Kasumi-1 (cell line): ENCODE measurements around the gene ANXA11.
"Not testable (repeated sequence)": the region's sequence is repeated elsewhere in the genome, so short reads cannot be mapped to it uniquely, and the experiment has no call there.

Experiments used
- DNase-seq, 2 experiments: peaks; one replicate each; lab custom pipeline; 2025; lab: John Stamatoyannopoulos, UW

ANXA11 gene

DNA sequence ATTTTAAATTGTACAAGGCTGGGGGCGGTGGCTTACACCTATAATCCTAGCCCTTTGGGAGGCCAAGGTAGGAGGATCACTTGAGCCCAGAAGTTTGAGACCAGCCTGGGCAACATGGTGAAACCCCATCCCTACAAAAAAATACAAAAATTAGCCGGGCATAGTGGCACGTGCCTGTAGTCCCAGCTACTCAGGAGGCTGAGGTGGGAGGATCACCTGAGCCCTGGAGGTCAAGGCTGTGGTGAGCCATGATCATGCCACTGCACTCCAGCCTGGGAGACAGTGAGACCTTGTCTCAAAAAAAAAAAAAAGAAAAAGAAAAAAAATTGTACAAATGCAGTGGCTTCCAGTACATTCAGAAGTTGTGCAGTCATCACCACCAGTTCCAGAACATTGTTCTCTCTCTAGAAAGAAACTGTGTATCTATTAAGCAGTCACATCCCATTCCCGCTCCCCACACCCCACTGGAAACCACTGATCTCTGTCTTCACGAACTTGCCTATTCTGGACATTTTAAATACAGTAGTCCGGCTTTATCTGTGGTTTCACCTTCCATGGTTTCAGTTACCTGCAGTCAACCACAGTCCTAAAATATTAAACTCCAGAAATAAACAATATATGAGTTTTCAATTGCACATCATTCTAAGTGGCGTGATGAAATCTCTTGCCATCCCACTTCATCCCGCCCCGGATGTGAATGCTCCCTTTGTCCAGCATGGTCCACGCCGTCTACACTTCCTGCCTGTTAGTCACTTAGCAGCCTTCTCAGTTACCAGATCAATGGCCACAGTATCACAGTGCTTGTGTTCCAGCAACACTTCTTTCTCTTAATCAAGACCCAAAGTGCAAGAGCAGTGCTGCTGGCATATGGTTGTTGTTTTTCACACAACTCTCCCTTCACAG lies 59.7 kb downstream of the ANXA11 start:
- DNase-seq = not testable (repeated sequence)

DNA sequence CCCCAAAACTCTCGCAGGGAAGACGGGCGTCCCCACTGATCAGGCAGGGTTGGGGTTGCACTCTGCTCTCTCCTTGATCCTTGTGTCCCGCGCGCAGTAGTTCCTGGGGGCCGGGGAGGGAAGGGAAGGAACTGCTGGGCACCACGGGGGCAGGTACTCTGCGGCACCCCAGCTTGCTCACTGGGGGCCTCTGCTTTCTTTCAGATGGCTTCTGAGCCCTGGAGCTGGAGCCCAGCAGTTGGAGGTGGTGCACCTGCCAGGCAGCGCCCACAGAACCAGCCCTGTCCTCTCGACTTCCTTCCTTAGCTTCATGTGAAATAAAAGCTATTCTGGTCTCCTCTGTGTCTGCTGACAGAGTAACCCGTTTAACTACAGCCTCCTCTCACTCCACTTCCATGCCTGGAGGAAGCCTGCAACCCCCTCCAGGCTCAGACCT lies 60.6 kb downstream of the ANXA11 start:
- peak; percentile 82 to 83 for DNase-seq

DNA sequence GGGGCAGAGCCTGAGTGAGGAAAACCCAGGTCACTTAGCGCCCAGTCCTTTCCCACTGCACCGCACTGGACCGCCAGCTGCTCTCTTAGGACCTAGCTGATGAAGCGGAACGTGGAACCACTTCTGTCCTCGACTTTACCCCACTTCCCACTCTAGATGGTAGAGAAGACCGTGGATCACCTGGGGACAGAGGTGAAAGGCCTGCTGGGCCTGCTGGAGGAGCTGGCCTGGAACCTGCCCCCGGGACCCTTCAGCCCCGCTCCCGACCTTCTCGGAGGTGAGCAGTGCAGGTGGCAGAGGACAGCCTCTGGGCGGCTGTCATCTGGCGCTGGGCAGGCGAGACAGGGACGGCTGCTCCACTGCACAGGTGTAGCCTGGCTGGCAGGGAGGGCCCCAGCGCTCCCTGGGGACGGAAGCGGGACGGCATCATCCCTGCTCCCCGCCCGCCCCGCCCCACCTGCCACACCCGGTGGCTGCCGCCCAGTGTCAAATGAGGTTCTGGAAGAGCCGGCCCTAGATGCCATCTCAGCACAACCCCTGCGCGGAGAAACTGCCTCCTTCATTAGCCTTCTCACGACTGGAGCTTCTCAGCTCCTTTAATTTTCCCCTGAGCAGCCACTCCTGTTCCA lies 61.2 kb downstream of the ANXA11 start:
- DNase-seq = no peak

DNA sequence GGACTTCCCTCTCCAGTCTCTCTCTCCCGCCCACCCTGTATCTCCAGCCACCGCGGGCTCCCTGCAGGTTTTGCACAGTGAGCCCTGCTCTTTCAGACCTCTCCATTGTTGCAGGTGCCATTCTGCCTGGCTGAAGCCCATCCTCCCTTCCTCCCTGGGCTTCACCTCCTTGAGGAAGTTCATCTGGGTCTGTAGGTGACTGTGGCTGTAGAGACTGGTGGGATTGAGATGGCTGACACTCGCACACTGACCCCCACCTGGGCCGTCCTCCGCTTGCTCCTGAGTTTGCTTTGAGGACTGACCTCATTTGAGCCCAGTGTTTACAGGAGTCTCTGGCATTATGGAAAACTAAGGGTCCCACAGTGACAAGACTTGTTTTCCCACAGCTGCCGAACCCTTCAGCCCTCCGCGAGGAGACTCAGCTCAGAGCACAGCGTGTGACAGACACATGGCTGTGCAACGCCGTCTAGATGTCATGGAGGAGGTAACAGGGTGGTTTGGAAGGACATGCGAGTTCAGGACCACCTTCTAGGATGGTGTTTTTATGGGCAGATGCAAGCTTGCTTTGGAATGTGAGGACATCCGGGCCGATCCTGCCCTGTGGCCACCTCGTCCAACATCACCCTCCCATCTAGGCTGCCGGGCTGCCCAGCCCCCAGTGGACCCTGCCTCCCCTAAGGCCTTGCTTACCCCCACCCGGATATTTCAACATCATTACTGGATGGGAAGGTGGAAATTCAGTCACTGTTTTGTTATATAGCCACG lies 63.5 kb downstream of the ANXA11 start:
- DNase-seq = no peak

DNA sequence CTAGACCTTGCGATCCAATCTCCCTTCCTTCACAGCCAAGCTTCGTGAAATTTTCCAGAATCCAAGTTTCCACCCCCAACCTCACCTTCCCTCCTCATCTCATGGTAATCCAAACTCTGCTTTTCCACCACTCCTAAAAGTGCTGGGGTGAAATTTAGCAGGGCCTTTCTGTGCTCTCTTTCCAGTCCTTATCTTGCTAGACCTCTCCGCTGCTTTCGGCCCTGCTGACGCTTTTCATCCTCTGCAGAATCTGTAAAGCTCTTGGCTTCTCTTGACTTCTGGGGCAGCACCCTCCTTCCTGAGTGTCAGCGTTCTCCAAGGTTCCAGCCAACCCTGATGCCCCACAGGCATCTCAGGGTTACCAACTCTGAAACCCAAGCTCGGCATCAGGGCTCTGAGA lies 65.1 kb downstream of the ANXA11 start:
- DNase-seq = no peak

DNA sequence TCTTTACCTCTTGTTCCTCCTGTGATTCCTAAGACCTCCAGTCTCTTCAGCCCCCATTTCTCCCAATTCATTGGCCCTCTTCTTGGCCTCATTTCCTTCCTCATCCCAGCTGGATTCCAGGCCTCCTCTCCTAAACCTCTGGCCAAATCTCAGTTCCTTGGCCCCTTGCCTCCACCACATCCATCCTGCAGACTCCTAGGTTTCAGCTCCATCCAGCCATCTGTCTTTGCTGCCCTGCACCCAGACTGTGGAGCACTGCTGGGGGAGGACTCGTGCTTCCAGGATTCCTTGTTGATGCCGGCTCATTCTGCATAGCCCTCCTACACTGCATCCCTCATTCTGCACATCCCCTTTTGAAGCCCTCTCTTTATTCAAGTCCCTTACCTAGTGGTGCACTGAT lies 66.1 kb downstream of the ANXA11 start:
- DNase-seq = no peak

DNA sequence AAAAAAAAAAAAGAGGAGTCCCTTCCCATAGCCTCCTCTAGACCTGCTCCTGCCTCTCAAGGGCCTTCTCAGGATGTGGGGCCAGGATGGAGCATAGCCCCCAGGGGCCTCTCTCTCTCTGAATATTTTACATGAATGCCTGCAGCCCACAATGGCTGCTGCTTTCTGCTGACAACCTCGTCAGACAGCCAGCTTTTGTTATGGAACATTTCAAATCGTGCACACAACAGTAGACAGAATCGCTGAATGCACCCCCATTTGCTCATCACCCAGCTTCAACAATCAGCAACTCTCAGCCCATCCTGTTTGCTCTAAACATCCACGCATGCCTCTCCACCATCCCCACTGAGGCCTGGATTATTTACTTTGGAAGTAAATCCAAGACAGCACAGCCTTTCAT lies 67.4 kb downstream of the ANXA11 start:
- no peak for DNase-seq

DNA sequence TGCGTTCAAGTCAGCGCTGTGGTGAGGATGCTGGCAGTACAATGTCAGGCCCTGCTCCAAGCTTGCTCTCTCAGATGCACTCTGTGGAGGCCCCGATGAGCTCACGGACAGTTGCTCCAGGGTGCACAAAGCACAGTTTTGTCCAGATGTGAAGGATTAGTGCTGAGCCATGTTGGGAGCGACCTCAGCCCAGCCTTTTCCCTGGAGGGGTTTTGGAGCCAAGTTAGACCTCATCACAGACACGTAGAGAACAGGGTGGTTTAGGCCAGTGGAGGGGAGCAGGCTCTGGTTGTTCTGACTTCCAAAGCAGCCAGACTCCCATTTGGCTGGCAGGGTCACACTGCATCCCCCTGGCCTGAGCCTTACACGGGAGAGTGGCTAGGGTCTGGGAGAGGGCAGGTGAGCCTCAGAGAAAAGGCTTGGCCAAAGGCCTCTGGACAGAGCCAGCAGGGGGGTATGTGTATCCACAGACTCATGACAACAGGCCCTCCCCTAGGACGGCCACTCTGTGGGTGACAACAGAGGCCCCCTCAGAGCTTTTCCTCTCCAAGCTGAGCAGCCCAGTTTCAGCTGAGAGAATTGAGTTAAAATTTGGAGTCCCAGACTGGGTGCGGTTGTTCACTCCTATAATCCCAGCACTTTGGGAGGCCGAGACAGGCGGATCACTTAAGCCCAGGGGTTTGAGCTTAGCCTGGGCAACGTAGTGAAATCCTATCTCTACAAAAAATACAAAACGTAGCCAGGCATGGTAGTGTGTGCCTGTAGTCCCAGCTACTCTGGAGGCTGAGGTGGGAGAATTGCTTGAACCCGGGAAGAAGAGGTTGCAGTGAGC lies 68.1 kb downstream of the ANXA11 start:
- DNase-seq = no peak

DNA sequence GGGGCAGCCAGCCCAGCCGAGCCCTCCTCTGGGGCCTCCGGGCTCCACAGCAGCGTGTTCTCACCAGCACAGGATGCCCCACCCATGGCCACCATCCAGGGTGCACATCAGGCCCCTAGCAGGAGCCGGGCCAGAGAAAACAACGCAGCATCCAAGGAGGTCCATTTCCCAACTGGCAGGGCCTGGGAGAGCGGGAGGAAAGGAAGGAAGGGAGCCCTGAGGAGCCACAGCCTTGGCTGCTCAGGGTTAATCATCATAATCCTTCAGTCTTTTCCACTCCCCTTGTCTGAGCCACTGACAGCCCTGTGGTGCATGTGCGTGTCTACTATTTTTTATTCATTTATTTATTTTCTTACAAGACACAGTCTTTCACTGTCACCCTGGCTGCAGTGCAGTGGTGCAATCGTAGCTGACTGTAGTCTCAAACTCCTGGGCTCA lies 69.2 kb downstream of the ANXA11 start:
- DNase-seq = no peak

DNA sequence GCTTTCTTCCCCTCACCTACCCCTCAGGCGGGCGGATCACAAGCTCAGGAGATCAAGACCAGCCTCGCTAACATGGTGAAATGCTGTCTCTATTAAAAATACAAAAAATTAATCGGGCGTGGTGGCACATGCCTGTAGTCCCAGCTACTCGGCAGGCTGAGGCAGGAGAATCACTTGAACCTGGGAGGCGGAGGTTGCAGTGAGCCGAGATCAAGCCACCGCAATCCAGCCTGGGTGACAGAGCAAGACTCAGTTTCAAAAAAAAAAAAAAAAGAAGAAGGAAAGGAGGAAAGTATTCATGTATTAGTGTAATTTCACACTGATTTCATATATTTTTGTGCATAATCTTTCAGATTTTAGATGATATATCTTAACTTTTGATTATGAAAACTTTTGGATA lies 71.7 kb downstream of the ANXA11 start:
- DNase-seq = not testable (repeated sequence)

DNA sequence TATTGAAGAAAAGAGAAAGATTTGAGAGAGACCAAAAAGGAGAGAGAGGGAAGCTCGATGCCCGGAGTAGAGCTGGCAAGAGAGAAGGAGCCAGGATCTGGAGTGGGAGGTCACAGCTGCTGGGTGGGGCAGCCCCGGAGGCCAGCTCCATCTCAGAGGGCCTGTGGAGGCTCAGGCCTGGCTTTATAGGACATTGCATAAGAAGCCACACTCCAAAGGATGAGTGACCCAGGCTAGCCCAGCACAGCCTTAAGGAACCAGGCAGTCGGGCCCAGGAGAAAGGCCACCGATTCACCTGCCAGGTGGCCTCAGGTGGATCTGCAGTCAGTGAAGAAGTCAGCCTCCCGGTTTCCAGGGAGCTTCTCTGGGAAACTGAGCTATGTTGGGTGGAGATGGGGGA lies 72.1 kb downstream of the ANXA11 start:
- DNase-seq = no peak

DNA sequence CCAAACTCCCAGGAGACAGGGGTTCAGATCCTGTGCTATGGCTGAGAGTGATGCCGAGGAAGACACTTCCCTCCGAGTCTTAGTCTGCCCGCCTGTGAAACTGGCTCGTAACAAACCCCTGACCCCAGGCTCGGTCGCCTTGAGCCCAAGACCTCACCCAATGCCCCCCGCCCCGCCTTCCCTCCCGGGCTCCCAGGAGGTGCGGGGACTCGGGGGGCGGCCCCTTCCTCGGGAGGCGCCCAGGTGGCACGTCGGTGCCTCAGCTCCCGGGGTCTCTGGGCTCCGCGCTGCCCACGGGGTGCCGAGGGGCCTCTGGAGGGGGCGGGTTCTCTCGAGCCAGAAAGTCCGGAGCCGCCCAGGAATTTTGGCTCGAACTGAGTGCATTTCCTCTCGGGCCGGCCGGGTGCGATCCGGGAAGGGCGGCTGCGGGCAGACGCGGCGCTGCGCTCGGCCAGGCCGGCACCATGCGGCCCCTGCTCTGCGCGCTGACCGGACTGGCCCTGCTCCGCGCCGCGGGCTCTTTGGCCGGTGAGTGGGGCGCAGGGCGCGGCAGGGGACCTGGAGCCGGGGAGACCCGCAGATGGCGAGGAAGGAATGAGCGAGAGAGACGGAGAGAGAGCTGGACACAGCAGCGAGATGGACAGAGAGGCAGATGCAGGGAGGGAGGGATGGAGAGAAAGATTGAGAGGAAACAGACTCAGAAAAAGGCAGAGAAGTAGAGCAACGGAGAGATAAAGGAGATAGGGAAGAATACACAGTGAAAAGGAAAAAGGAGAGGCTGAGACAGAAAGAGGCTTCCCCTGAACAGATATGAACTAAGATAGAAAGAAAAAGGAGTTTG lies 72.8 kb downstream of the ANXA11 start, which contains the start of gene PLAC9:
Gene PLAC9, plus strand, starts transcription at position 432 of the 841 bp plus-strand sequence. Its CDS starts 33 bp downstream, at position 465.
- no peak for DNase-seq

DNA sequence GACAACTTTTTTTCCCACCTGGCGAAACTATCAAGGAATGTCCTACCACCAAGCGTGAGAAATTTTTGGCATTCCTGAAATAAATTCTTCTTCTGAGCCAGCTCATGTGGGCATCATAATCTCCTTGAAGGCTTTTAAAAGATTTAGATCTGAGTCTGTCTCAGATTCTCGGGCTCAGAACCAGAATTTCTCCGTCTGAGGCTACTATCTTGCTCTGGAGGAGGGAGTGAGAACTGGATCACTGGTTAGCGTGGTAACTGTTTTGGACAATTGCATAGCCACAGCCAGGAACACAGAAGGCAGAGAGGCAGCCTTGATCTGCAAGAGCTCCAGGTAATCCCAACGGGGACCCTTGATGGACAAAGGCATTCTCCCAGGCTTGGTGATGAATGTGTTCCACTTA lies 73.8 kb downstream of the ANXA11 start:
- DNase-seq = no peak

DNA sequence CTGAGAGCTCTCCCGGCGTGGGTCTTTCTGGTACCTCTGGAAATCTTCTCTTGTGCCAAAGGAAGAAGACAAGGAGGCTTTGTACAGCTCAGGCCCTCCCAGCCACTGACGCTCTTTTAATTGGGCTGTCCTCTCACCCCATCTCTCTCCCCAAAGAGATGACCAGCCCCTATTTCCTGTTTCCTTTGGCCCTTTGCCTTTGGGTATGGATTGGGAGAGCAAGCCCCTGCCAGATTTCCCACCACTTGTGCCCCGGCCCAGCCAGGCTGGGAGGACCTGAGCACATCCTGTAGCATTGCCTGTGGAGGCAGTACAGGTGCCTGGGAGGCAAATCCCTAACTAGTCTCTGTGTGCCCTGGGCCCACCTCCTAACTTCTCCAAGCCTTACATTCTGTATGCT lies 78.5 kb downstream of the ANXA11 start:
- no peak for DNase-seq

DNA sequence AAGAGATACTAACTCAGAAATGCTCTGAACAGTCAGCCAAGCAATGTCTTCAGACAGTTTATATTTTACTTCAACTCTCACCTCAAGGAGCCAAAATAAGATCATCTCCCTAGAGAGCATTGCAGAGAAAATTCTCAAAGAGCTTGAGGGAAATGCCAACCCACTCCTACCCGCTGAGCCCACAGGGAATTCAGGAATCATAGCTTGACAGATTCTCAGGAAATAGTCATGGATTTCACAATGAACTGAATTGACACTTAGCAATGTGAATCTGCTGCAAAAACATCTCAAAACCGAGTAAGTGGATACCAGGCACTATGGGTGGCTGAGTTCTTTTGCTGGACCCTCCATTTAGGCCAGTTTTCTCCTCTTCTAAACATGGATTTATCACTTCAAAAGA lies 82.6 kb downstream of the ANXA11 start:
- DNase-seq = no peak

DNA sequence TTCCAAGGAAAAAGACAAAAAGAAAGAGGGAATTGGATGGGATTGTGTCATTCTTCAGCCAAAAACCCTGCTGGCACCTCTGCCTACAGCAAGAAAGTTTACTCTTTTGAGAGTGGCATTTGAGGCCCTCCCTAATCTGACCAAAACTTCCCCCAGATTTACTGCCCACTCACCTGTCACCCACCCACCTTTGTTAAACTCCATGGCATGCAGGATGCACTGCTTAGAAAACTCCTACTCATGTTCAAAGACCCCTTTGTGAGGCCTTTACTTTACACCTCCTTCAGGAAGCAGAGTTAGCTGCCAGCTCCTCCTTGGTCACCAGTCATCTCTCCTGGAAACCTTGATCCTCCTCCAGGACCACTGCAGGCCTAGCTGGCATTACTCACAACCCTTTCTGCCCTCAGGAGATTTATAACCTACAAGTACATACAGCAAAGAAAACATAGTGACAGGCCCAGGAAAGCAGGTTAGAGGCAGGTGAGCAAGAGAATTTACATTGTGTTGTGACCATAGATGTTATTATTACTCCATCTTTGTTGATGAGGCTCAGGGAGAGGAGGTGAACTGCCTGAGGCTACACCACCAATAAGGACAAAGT lies 83.1 kb downstream of the ANXA11 start:
- DNase-seq = no peak

DNA sequence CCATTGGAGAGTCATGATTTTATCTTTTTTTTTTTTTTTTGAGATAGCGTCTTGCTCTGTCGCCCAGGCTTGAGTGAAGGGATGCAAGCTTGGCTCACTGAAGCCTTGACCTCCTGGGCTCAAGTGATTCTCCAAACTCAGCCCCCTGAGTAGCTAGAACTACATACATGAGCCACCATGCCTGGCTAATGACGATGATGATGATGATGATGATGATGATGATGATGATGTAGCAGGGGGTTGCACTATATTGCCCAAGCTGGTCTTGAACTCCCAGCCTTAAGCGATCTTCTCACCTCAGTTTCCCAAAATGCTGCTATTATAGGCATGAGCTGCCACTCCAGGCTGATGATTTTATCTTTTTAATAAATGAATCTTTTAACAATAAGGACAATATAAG lies 86.7 kb downstream of the ANXA11 start:
- DNase-seq = no peak

DNA sequence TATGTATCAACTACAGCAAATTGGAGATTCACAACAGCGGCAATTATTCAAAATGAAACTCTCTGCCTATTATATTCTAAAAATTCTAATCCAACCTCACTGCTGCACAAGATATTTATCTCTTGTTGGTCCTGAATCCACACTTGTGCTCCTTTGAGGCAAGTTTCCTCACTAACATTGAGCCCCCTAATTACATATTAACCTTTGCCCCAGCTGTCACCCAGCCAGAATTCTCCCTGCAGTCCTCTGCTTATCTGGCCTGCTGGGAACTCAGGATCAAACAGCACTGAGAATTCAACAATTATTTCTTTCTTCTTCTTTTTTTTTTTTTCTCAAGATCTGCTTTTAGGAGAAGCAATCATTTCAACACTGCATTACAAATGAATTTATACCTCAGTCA lies 94.4 kb downstream of the ANXA11 start:
- DNase-seq = no peak

DNA sequence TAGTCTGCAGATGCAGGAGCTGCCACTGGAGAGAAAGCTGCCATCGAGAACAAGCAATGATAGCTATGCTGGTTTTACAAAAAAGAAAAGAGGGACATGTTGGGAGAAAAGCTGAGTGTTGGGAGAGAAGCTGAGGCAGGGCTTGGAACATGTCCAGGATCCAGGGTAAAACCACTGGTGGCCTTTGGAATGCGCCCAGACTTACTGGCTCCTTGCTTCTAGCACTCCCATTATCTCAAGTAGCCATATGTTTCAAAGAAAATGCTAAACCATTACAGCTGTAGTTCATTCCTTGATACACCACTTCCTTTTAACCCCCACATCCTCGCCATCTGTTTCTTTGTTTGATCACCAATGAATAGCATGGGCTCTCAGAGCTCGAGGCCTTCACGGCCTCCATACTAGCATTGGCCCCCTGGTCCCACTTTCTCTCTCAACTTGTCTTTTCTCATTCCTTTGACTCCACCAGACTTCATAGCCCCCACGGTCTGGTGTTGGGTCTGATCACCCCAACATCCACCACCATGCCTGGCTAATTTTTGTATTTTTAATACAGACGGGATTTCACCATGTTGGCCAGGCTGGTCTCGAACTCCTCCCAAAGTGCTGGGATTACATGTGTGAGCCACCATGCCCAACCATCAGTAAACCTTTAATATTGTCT lies 96.6 kb downstream of the ANXA11 start:
- DNase-seq = no peak
